Activated CD4-positive, CD25-positive, alpha-beta regulatory T cell treated with anti-CD3 and anti-CD28 coated beads, Interleukin-2, amount 50 U/mL, for 72 hours (primary cell): ENCODE measurements around the gene RPL6.
A peak's percentile ranks its signal among the peaks of the same experiment; 100 is the strongest.
"Not testable (repeated sequence)": the region's sequence is repeated elsewhere in the genome, so short reads cannot be mapped to it uniquely, and the experiment has no call there.

Experiments used
- DNase-seq: peaks from one replicate; pipeline ENCODE4 v3.0.0; 2021

Gene RPL6

GRCh38 chr12:112409064-112409905 is at the start of gene RPL6:
Gene RPL6, minus strand, starts transcription at chr12:112409605. Its CDS starts 949 bp downstream, at chr12:112408656.
- DNase-seq = peak; percentile 73

- no peak for DNase-seq
Observed at GRCh38 chr12:112458751-112459150, 49.3 kb upstream of the RPL6 start.

- no peak for DNase-seq
Observed at GRCh38 chr12:112458330-112458729, 48.9 kb upstream of the RPL6 start.

- DNase-seq = not testable (repeated sequence)
Observed at GRCh38 chr12:112457142-112457541, 47.7 kb upstream of the RPL6 start.

- DNase-seq = no peak
Observed at GRCh38 chr12:112456029-112456428, 46.6 kb upstream of the RPL6 start.

GRCh38 chr12:112450725-112451124 is 41.3 kb upstream of the RPL6 start:
- DNase-seq = no peak

GRCh38 chr12:112448165-112448564 is 38.8 kb upstream of the RPL6 start:
- DNase-seq = not testable (repeated sequence)

GRCh38 chr12:112447106-112447505 is 37.7 kb upstream of the RPL6 start:
- DNase-seq = no peak

- DNase-seq = no peak
Observed at GRCh38 chr12:112446008-112446725, 36.8 kb upstream of the RPL6 start.

- no peak for DNase-seq
Observed at GRCh38 chr12:112443916-112444315, 34.5 kb upstream of the RPL6 start.

GRCh38 chr12:112440653-112441052 is 31.2 kb upstream of the RPL6 start:
- not testable (repeated sequence) for DNase-seq

GRCh38 chr12:112439769-112440168 is 30.4 kb upstream of the RPL6 start:
- DNase-seq = no peak

- DNase-seq = not testable (repeated sequence)
Observed at GRCh38 chr12:112438645-112439044, 29.2 kb upstream of the RPL6 start.

- no peak for DNase-seq
Observed at GRCh38 chr12:112433551-112433950, 24.1 kb upstream of the RPL6 start.

- DNase-seq = no peak
Observed at GRCh38 chr12:112431965-112432364, 22.6 kb upstream of the RPL6 start.

GRCh38 chr12:112430929-112431328 is 21.5 kb upstream of the RPL6 start:
- no peak for DNase-seq

- no peak for DNase-seq
Observed at GRCh38 chr12:112427760-112428159, 18.4 kb upstream of the RPL6 start.

GRCh38 chr12:112425582-112426382 is 16.4 kb upstream of the RPL6 start:
- DNase-seq = no peak

GRCh38 chr12:112424126-112424525 is 14.7 kb upstream of the RPL6 start:
- no peak for DNase-seq

- no peak for DNase-seq
Observed at GRCh38 chr12:112422531-112422930, 13.1 kb upstream of the RPL6 start.

GRCh38 chr12:112421363-112421762 is 12.0 kb upstream of the RPL6 start:
- no peak for DNase-seq

- no peak for DNase-seq
Observed at GRCh38 chr12:112420740-112421139, 11.3 kb upstream of the RPL6 start.
